PFSK-1 (cell line): ENCODE results near the gene TNFRSF11A.

Experiments
- FOXP2 ChIP-seq: optimal IDR thresholded peaks from 2 replicates; pipeline ENCODE3; 2011; ENCODE audit warnings: borderline replicate concordance, control low read depth, inconsistent platforms; ENCODE audit not compliant: insufficient read depth; ENCODE audit errors: extremely low read length, extremely low read depth
- POLR2AphosphoS5 ChIP-seq: IDR thresholded peaks from 2 replicates; pipeline ENCODE4 v1.6.1; 2012; ENCODE audit warnings: low read depth, mild to moderate bottlenecking, control low read depth, low read length, moderate library complexity
- REST ChIP-seq, 2 experiments: IDR thresholded peaks; 2 replicates each; pipeline versions ENCODE4 v1.6.1 to v1.8.0; 2011 to 2012; ENCODE audit warnings: low read depth in 2 of 2, low read length in 2 of 2, control low read depth in 1 of 2, inconsistent platforms in 1 of 2, mild to moderate bottlenecking in 1 of 2, moderate library complexity in 1 of 2; ENCODE audit not compliant: insufficient read depth in 1 of 2
- SIN3A ChIP-seq: IDR thresholded peaks from 2 replicates; pipeline ENCODE4 v1.6.1; 2012; ENCODE audit warnings: mild to moderate bottlenecking, low read length, moderate library complexity, borderline replicate concordance; ENCODE audit not compliant: insufficient read depth
- TAF1 ChIP-seq: IDR thresholded peaks from 2 replicates; pipeline ENCODE4 v1.6.1; 2012; ENCODE audit warnings: low read length, control low read depth, borderline replicate concordance; ENCODE audit not compliant: insufficient read depth

The TNFRSF11A gene

GRCh38 chr18:62288665-62289008, 36.5 kb upstream of the TNFRSF11A start:
- TF ChIP-seq FOXP2 (no peak), SIN3A (no peak), TAF1 (no peak), REST (IDR thresholded peaks at IDR 0.05; ENCODE audit: insufficient read depth in 1 of 2, low read depth in 2 of 2, low read length in 2 of 2) (no peak), POLR2AphosphoS5 (no peak)

GRCh38 chr18:62289047-62289446, 36.1 kb upstream of the TNFRSF11A start:
- TF ChIP-seq TAF1 (no peak), FOXP2 (no peak), REST (IDR thresholded peaks at IDR 0.05; ENCODE audit: insufficient read depth in 1 of 2, low read depth in 2 of 2, low read length in 2 of 2) (no peak), POLR2AphosphoS5 (no peak), SIN3A (no peak)

DNA sequence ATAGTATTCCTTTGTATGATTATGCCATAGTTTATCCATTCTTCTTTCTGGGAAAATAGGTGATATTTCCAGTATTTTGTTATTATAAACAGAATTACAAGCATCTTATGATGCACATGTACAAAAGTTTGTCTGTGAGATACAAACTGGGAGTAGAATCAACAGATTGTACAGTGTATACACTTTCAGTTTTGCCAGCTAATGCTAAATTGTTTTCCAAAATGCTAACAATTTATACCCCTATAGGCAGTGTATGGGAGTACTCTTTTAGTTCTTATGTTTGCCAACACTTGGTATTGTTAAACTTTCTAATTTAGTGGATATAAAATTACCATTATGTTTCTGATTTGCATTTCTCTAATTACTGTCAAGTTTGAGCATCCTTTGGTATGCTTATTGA, 31.0 kb upstream of the TNFRSF11A start:
- TF ChIP-seq SIN3A: no peak
- TF ChIP-seq POLR2AphosphoS5: no peak

DNA sequence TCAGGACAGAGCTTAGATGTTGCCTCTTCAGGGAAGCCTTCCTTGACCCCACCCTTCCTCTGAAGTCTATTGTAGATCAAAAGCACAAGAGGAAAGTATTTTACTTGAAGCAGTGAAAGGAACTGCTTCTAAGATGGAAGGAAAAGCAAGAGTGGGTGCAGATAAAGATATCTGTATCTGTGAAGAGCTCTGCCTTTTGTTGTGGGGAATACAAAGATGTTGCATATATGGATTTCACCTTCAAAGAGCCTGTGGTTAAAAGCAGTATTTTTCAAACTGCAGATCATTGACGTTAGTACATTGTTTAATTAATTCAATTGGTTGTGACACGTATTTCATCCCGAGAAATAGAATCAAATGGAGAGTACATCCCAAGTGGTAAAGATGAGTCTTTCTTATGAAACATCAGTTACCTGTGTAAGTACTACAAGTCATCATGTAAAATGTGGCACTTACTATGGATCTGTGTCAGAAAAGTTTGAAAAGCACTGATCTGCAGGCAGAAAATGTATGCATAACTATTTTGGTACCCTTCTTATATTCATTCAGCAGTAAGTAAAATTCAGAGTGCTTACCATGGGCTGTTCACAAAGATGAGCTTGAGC, 24.6 kb upstream of the TNFRSF11A start:
- TF ChIP-seq REST (IDR thresholded peaks at IDR 0.05; ENCODE audit: insufficient read depth in 1 of 2, low read depth in 2 of 2, low read length in 2 of 2): no peak
- no peak for TF ChIP-seq POLR2AphosphoS5
- no peak for TF ChIP-seq TAF1
- no peak for TF ChIP-seq SIN3A

- TF ChIP-seq TAF1: no peak
Measured at GRCh38 chr18:62301322-62301721, 23.8 kb upstream of the TNFRSF11A start.

- TF ChIP-seq REST (IDR thresholded peaks at IDR 0.05; ENCODE audit: insufficient read depth in 1 of 2, low read depth in 2 of 2, low read length in 2 of 2) (no peak), SIN3A (no peak), POLR2AphosphoS5 (no peak), TAF1 (no peak), FOXP2 (no peak)
Measured at GRCh38 chr18:62312851-62313250, 12.3 kb upstream of the TNFRSF11A start.
